SH-SY5Y (cell line): Measurements from ENCODE around the gene PTPRG.

Experiments
- GATA2 ChIP-seq: IDR thresholded peaks from 2 replicates; pipeline ENCODE4 v1.6.1; 2011; ENCODE audit warnings: mild to moderate bottlenecking, low read depth, low read length
- GATA3 ChIP-seq: IDR thresholded peaks from 2 replicates; pipeline ENCODE4 v1.6.1; 2011; ENCODE audit warnings: low read depth, mild to moderate bottlenecking, low read length, moderate library complexity

Gene PTPRG

GRCh38 chr3:62088472-62089104 is 527.2 kb downstream of the PTPRG start:
- no peak for TF ChIP-seq GATA2
- no peak for TF ChIP-seq GATA3

DNA sequence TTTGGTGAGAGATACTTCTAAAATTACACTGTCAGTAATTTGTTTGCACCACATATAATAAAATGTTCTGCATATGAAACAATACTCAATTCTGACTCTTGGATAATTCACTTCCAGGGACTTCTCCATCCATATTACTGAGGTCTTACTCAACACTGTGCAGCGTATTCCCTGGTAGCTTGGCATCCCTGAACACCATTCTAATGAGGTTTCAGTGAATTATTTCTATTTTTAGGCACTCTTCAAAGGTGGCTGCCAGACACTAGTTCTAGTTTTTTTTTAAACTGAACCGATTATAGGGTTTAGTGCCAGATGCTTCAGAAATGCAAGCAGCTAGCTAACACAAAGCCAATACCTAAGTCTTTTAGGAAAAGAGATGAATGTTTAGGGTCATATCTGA is 528.7 kb downstream of the PTPRG start:
- TF ChIP-seq GATA3: no peak
- TF ChIP-seq GATA2: no peak

DNA sequence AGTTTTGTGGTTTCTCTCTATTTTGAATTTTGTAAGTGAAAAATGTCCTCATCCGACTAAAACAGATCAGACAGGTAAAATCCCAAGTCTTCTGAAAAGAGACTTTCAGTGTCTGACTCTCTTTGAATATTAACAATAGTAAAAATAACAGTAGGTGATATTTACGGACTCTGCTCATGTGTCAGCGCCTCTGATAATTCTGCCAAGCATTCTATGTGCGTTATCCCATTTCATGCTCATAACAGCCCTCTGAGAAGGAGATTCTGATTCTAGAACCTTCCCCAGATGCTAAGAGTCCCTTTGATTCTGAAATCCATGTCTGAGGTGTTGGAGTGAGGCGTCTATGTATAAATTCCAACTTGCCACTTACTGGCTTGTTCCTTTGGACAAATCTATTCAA is 529.1 kb downstream of the PTPRG start:
- no peak for TF ChIP-seq GATA2

GRCh38 chr3:62093025-62093424 is 531.7 kb downstream of the PTPRG start:
- TF ChIP-seq GATA3 (no peak), GATA2 (no peak)

- TF ChIP-seq GATA2 (no peak), GATA3 (no peak)
These were observed 533.1 kb downstream of the PTPRG start for GRCh38 chr3:62094461-62094860.

DNA sequence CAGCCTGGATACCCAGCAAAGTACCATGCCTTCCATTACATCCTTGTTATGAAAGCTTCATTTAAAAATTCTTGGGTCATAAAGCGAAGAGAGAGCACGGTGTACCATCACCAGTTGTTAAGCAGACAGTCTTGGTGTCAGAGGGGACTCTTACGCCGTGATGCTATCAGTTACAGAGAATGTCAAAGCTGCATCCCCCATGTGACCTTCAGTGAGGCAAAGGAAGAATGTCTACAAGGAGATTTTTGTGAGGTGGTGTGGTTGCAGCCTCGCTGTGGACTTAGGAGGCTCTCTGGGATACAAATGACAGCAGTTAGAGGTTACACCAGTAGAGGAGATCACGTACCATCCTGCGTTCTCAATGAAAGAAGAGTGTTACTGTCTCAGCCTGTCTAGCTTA is 533.7 kb downstream of the PTPRG start:
- no peak for TF ChIP-seq GATA2
- no peak for TF ChIP-seq GATA3

DNA sequence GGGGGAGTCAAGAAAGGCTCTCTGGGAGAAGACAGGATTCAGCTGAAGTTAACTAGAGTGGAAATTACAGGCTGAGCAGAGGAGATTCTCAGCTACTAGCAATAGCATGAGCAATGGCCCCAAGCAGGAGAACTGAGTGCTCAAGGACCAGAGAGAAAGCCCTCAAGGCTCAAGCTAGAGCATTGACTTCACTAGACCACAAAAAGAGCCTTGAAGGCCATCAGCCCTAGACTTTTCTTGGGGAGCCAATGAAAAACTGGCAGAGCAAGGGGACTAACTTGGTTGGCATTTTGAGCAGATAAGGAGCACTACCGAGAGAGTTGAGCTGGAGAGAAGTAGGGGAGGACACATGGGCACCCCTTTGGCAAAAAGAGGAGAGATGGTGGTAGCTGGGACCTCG is 534.4 kb downstream of the PTPRG start:
- TF ChIP-seq GATA2: no peak
- TF ChIP-seq GATA3: no peak

DNA sequence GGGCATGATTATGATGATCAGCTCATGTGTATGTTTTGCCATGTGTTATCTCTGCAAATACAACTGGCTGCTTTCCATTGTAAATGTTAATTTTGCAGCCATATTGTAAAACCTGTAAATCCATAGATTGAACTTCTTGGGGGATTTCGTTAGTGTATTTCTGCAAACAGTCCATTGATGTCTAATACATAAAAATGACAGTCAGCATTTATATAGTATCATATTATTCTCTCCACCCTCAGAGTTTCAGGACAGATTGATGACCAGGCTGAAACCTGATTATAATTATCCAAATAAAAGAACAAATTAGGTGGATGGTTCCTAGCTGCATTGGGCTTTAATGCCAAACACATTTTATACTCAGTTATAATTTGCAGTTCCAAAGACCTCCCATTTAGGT is 535.1 kb downstream of the PTPRG start:
- TF ChIP-seq GATA2: no peak
- no peak for TF ChIP-seq GATA3

- TF ChIP-seq GATA3: no peak
- no peak for TF ChIP-seq GATA2
These were observed 535.8 kb downstream of the PTPRG start for GRCh38 chr3:62097121-62097520.

- no peak for TF ChIP-seq GATA3
- TF ChIP-seq GATA2: no peak
These were observed 537.4 kb downstream of the PTPRG start for GRCh38 chr3:62098646-62099365.

DNA sequence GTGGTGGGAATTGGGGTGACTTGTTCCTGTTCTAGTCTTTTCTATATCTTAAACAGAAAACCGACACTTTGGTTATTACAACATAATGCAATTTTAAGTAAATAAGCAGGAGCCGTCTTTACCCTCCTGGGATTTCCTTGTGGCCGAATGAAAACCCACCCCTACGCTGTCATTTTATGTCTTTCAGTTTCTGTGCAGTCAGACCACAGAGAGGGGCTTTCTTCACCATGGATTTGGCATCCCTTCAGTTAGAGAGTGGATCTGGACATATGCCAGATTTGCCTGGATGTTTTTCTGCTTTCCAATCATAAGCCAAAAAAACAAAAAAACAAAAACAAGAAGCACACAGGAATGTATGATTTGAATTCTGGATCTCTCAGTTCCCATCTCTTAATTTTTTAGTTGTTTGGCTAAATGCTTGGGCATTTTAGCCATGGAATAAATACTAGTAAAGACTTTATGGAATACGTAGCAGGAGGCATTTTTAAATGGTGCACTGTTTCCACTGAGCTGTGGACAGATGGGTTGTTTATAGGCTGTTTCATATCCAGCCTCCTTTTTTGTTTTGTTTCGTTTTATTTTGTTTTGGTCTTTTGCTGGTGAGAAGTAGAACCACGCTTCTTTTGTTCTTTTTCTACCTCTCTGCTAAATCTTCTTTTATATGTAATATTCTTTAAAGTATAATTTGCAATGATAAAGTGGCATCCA is 539.1 kb downstream of the PTPRG start:
- no peak for TF ChIP-seq GATA2
- no peak for TF ChIP-seq GATA3

- TF ChIP-seq GATA2 (no peak), GATA3 (no peak)
These were observed 540.1 kb downstream of the PTPRG start for GRCh38 chr3:62101488-62101887.

GRCh38 chr3:62103531-62103930 is 542.2 kb downstream of the PTPRG start:
- TF ChIP-seq GATA3: no peak
- no peak for TF ChIP-seq GATA2

GRCh38 chr3:62109534-62109933 is 548.2 kb downstream of the PTPRG start:
- TF ChIP-seq GATA2: no peak
- TF ChIP-seq GATA3: no peak
